B cell (primary cell): ENCODE data around the gene SCAI. TPM values are rescaled to one million over a fixed set of nuclear protein-coding genes. Genes with fewer than 3 reads are reported as not detected.

ENCODE experiments used
- ATAC-seq: fragments of 200-7000 bp; cut with Tn5 transposase; one replicate; pipeline ENCODE4 v1.10.0; 2021; ENCODE audit warnings: low read depth, mild to moderate bottlenecking, moderate number of reproducible peaks, moderate library complexity
- CTCF ChIA-PET: fragments of 350-600 bp; sonication (Branson Sonifier 250); formaldehyde crosslinking; loops from one replicate; lab custom pipeline; 2021; ENCODE audit warnings: antibody characterized with exemption, inconsistent platforms; lab: Charles Lee
- POLR2A ChIA-PET: fragments of 350-600 bp; sonication (Branson Sonifier 250); formaldehyde crosslinking; loops from one replicate; lab custom pipeline; 2021; ENCODE audit warnings: antibody characterized with exemption; lab: Charles Lee
- DNase-seq: peaks from one replicate; pipeline ENCODE4 v3.0.0; 2013
- H2AFZ ChIP-seq: 2 replicates; pipeline ENCODE4 v1.6.1; 2012; ENCODE audit warnings: mild to moderate bottlenecking, low read depth, low read length; ENCODE audit not compliant: insufficient read depth, poor library complexity, severe bottlenecking
- H3K27ac ChIP-seq, 2 donors: 1 replicate in 1 of 2; 2 replicates in 1 of 2; pipeline ENCODE4 v1.5.1; 2012 to 2013; ENCODE audit warnings: low read length in 2 of 2, mild to moderate bottlenecking in 2 of 2, moderate library complexity in 1 of 2
- H3K27me3 ChIP-seq, 4 experiments: fragments of 200-600 bp in 1 of 4; sonication (generic) in 1 of 4; replicated peaks in 1 of 4; 1 replicate in 2 of 4; 2 replicates in 2 of 4; pipeline versions ENCODE4 v1.6.1 to v1.7.0; 2013 to 2016; ENCODE audit warnings: low read length in 3 of 4, mild to moderate bottlenecking in 2 of 4, mixed read lengths in 1 of 4, moderate library complexity in 1 of 4; ENCODE audit not compliant: insufficient read depth in 4 of 4, control insufficient read depth in 3 of 4; ENCODE audit errors: control extremely low read depth in 1 of 4
- H3K36me3 ChIP-seq, 2 experiments: replicated peaks in 1 of 2; 1 replicate in 1 of 2; 2 replicates in 1 of 2; pipeline versions ENCODE4 v1.6.1 to v1.7.1; 2013; ENCODE audit warnings: low read length in 1 of 2; ENCODE audit not compliant: insufficient read depth in 2 of 2, control insufficient read depth in 1 of 2; ENCODE audit errors: control extremely low read depth in 1 of 2, extremely low read depth in 1 of 2
- H3K4me1 ChIP-seq, 2 donors: fragments of 200-600 bp in 1 of 2; sonication (generic) in 1 of 2; 1 replicate in 1 of 2; 2 replicates in 1 of 2; pipeline versions ENCODE4 v1.5.1 to v1.6.1; 2013 to 2017; ENCODE audit warnings: low read length in 2 of 2; ENCODE audit not compliant: control insufficient read depth in 2 of 2, insufficient read depth in 2 of 2
- H3K4me2 ChIP-seq: replicated peaks from 2 replicates; pipeline ENCODE3; 2012; ENCODE audit warnings: mild to moderate bottlenecking, low read depth, low read length; ENCODE audit not compliant: poor library complexity, severe bottlenecking
- H3K4me3 ChIP-seq, 5 experiments: fragments of 200-600 bp in 1 of 5; sonication (generic) in 1 of 5; 1 replicate in 3 of 5; 2 replicates in 2 of 5; pipeline versions ENCODE4 v1.5.1 to v1.7.0; 2011 to 2016; ENCODE audit warnings: low read length in 4 of 5, mild to moderate bottlenecking in 4 of 5, low read depth in 2 of 5, control low read depth in 1 of 5, moderate library complexity in 1 of 5; ENCODE audit not compliant: insufficient read depth in 1 of 5; ENCODE audit errors: control extremely low read depth in 1 of 5, extremely low read depth in 1 of 5
- H3K79me2 ChIP-seq: fragments of 200-600 bp; sonication (generic); one replicate; pipeline ENCODE4 v1.6.0; 2016; ENCODE audit warnings: low read length; ENCODE audit not compliant: control insufficient read depth, insufficient read depth
- H3K9ac ChIP-seq: fragments of 200-600 bp; sonication (generic); 2 replicates; pipeline ENCODE4 v1.6.1; 2017; ENCODE audit warnings: mild to moderate bottlenecking, low read length, moderate library complexity
- H3K9me3 ChIP-seq, 3 donors: one replicate each; pipeline versions ENCODE4 v1.6.1 to v1.7.1; 2013; ENCODE audit warnings: low read length in 2 of 3; ENCODE audit not compliant: control insufficient read depth in 2 of 3, insufficient read depth in 1 of 3; ENCODE audit errors: control extremely low read depth in 1 of 3
- H4K20me1 ChIP-seq: 2 replicates; pipeline ENCODE4 v1.6.0; 2012; ENCODE audit warnings: mild to moderate bottlenecking, low read length; ENCODE audit not compliant: insufficient read depth, control insufficient read depth, poor library complexity, severe bottlenecking
- H3K27ac Mint-ChIP-seq: one replicate; pipeline ENCODE4 v1.8.0; 2021; ENCODE audit warnings: mixed read lengths
- H3K27me3 Mint-ChIP-seq: one replicate; pipeline ENCODE4 v1.8.0; 2021; ENCODE audit warnings: mixed read lengths
- H3K4me1 Mint-ChIP-seq: one replicate; pipeline ENCODE4 v1.8.0; 2021; ENCODE audit warnings: mixed read lengths
- H3K4me3 Mint-ChIP-seq: one replicate; pipeline ENCODE4 v1.8.0; 2021; ENCODE audit warnings: mixed read lengths
- H3K9me3 Mint-ChIP-seq: one replicate; pipeline ENCODE4 v1.8.0; 2022; ENCODE audit warnings: mixed read lengths; ENCODE audit not compliant: insufficient read depth
- EZH2 ChIP-seq: IDR thresholded peaks from 2 replicates; pipeline ENCODE4 v1.6.1; 2012; ENCODE audit warnings: borderline replicate concordance, low read depth, mild to moderate bottlenecking, moderate library complexity, low read length; ENCODE audit not compliant: insufficient read depth, poor library complexity, severe bottlenecking
- intact Hi-C: fragments of 100-400 bp; cut with micrococcal nuclease; formaldehyde crosslinking; loops from one replicate; pipeline ENCODE4 v1.10.0; 2022
- polyA plus RNA-seq: library from polyadenylated mRNA; depleted of rRNA; stranded (reverse); fragments of >200 nt; gene quantifications from 2 replicates; pipeline ENCODE4 v1.2.3, GENCODE V29; 2012
- total RNA-seq, 2 donors: library from RNA; stranded (reverse); fragments of 120-200 nt in 1 of 2; gene quantifications; 1 replicate in 1 of 2; 2 replicates in 1 of 2; pipeline versions ENCODE4 v1.2.3 to v1.2.4, GENCODE V29; 2013 to 2022
- TF ChIP-seq, protein P1 (sequence below): fragments of 200-600 bp; IDR thresholded peaks from one replicate; pipeline ENCODE4 v1.8.0; 2022; ENCODE audit warnings: antibody characterized with exemption, mild to moderate bottlenecking

SCAI gene
- total and polyA plus RNA-seq, 2 donors (not counting 1 experiment from before 2014, with no cell fraction given): 3.8 to 19.8 TPM

DNA sequence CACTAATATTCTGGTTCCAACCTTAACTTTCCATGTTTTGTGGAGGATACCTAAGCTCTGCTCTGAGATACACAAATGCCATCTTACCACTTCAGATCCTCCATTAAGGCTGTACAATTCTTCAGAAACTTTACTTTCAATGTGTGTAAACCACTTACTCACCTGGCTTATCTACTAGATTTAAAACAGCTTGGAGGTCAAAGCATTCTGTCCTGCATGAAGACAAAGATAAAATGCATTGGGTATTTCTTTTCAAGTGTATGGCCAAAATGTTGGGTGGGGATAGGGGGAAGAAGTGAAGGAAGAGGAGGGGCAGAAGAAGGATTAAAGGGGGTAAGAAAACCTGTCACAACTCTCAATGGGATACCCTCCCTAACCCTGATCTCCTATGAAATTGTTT lies 203.4 kb downstream of the SCAI start:
- Mint-ChIP-seq H3K4me3 (peak overlapping the region; percentile 85), H3K27ac (peak overlapping the region; percentile 90), H3K4me1 (peaks cover 30% of the 10 kb centered on the region), H3K9me3 (no peaks in the 10 kb centered on the region), H3K27me3 (no peaks in the 10 kb centered on the region)
- Histone ChIP-seq H3K27me3 (no peaks in the 10 kb centered on the region), H4K20me1 (no peaks in the 10 kb centered on the region), H3K9me3 (no peaks in the 10 kb centered on the region), H3K4me3 (peak overlapping the region; percentile 27 to 95 (median 83)), H3K4me2 (peak overlapping the region; percentile 78), H3K4me1 (peaks cover 25 to 26% of the 10 kb centered on the region in 2 donors), H3K27ac (peak overlapping the region; percentile 98), H2AFZ (peak overlapping the region; percentile 96), H3K36me3 (peaks cover 2 to 11% of the 10 kb centered on the region in 2 experiments), H3K9ac (peak overlapping the region; percentile 97), H3K79me2 (peaks cover 27% of the 10 kb centered on the region)
- intact Hi-C loops: loop anchor here (2.0 to 10.0 kb wide), 6 partner anchors 115 to 807 kb away; partner anchors contain the start of genes GAPVD1, PBX3, PPP6C and SCAI
- no peak for DNase-seq
- TF ChIP-seq, protein P1, sequence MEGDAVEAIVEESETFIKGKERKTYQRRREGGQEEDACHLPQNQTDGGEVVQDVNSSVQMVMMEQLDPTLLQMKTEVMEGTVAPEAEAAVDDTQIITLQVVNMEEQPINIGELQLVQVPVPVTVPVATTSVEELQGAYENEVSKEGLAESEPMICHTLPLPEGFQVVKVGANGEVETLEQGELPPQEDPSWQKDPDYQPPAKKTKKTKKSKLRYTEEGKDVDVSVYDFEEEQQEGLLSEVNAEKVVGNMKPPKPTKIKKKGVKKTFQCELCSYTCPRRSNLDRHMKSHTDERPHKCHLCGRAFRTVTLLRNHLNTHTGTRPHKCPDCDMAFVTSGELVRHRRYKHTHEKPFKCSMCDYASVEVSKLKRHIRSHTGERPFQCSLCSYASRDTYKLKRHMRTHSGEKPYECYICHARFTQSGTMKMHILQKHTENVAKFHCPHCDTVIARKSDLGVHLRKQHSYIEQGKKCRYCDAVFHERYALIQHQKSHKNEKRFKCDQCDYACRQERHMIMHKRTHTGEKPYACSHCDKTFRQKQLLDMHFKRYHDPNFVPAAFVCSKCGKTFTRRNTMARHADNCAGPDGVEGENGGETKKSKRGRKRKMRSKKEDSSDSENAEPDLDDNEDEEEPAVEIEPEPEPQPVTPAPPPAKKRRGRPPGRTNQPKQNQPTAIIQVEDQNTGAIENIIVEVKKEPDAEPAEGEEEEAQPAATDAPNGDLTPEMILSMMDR: no peak
- TF ChIP-seq EZH2: no peak
- no peak for ATAC-seq
- ChIA-PET CTCF (interaction anchor here (0.8 kb wide), 1 partner anchor 99 kb away, joined by 3 read pairs; no protein-coding TSS in a partner anchor), POLR2A (interaction anchor here (1.7 kb wide), 1 partner anchor 71 kb away, joined by 3 read pairs; no protein-coding TSS in a partner anchor)

DNA sequence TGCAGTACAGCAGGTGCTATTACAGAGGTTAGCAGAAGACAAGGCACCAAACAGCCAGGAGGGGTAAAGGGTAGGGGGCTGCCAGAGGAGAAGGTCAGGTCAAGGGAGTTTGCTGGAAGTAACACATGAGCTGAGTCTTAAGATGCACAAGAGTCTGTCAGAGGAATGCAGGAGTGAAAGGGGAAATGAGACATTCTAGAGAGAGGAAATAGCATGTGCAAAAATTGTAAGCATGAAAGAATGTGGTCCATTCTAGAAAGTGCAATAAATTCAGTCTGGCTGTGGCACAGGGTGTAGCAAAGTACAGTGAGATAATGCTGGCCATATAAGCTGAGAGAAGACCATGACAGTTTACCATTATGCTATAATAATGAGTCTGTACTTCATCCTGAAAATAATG lies 209.0 kb downstream of the SCAI start:
- POLR2A ChIA-PET: interaction anchor here (0.6 kb wide), 1 partner anchor 32 kb away, joined by 3 read pairs; no protein-coding TSS in a partner anchor

More for the DNA sequence above, 209.0 kb downstream of the SCAI start:
- Histone ChIP-seq H3K27ac (peak overlapping the region; percentile 38 to 78), H4K20me1 (no peaks in the 10 kb centered on the region), H2AFZ (no peak overlapping the region), H3K36me3 (peaks cover 13 to 32% of the 10 kb centered on the region in 2 experiments), H3K27me3 (no peaks in the 10 kb centered on the region), H3K4me3 (no peak overlapping the region), H3K4me1 (peaks cover 24 to 26% of the 10 kb centered on the region in 2 donors), H3K4me2 (peak overlapping the region; percentile 37), H3K9me3 (no peaks in the 10 kb centered on the region), H3K79me2 (peaks cover 19% of the 10 kb centered on the region), H3K9ac (no peak overlapping the region)
- intact Hi-C loops: no loop called here
- Mint-ChIP-seq H3K27ac (peak overlapping the region; percentile 81), H3K4me3 (peak overlapping the region; percentile 48), H3K4me1 (peaks cover 34% of the 10 kb centered on the region), H3K9me3 (no peaks in the 10 kb centered on the region), H3K27me3 (no peaks in the 10 kb centered on the region)
- CTCF ChIA-PET: interaction anchor here (0.5 to 1.3 kb wide), 4 partner anchors 12 to 160 kb away, joined by 3 to 4 read pairs (median 4); no protein-coding TSS in a partner anchor
- TF ChIP-seq EZH2: no peak
- TF ChIP-seq, protein P1: no peak
- ATAC-seq (peak; percentile 91), DNase-seq (peak; percentile 71)
